Measurements from ENCODE around the gene SPARCL1. TPM values are rescaled to one million over a fixed set of nuclear protein-coding genes. Genes with fewer than 3 reads are reported as not detected.
A peak's percentile ranks its signal among the peaks of the same experiment; 100 is the strongest.
"Not testable (repeated sequence)": the region's sequence is repeated elsewhere in the genome, so short reads cannot be mapped to it uniquely, and the experiment has no call there.

The SPARCL1 gene
- total RNA-seq, 5 donors from 2014 or later (not counting 1 experiment from before 2014, with no cell fraction given) = 0.70 to 1.5 (median 0.99) TPM; not detected in 2

GRCh38 chr4:87430038-87430437 lies 99.1 kb downstream of the SPARCL1 start:
- no peak overlapping the region for H3K27ac ChIP-seq (ENCODE audit: low read length)
- 92% methylated on average over 2 of the region's 2 CpGs for WGBS (ENCODE audit: insufficient coverage)
- H3K4me1 ChIP-seq (ENCODE audit: control insufficient read depth in 1 of 2, extremely low read depth in 1 of 2, insufficient read depth in 2 of 2, low read length in 2 of 2) = peaks cover 0 to 2% of the 10 kb centered on the region in 2 experiments
- Mint-ChIP-seq H3K27ac (peak overlapping the region in 1 of 2 donors; percentile 31), H3K36me3 (peaks cover 4% of the 10 kb centered on the region), H3K4me1 (peaks cover 60 to 62% (median 61%) of the 10 kb centered on the region in 3 donors), H3K4me3 (no peak overlapping the region), H3K27me3 (no peaks in the 10 kb centered on the region), H3K9me3 (no peaks in the 10 kb centered on the region)
- DNase-seq (no peak), ATAC-seq (replicated peaks in 1 of 4) (no peak)
- ChIA-PET CTCF (no interaction called here), POLR2A (no interaction called here)
- H3K4me3 ChIP-seq (ENCODE audit: control insufficient read depth in 1 of 2, extremely low read depth in 1 of 2, low read length in 1 of 2) = no peak overlapping the region
- H3K9me3 ChIP-seq = no peaks in the 10 kb centered on the region
- H3K27me3 ChIP-seq (replicated peaks in 1 of 2; ENCODE audit: control insufficient read depth in 2 of 2, extremely low read depth in 1 of 2, insufficient read depth in 2 of 2, low read length in 1 of 2) = no peaks in the 10 kb centered on the region
- no peaks in the 10 kb centered on the region for H3K36me3 ChIP-seq (ENCODE audit: control insufficient read depth in 2 of 2, extremely low read depth in 1 of 2, insufficient read depth in 1 of 2, low read length in 1 of 2)

GRCh38 chr4:87428979-87429378 lies 100.2 kb downstream of the SPARCL1 start:
- H3K36me3 Mint-ChIP-seq = peaks cover 4% of the 10 kb centered on the region
- H3K4me1 Mint-ChIP-seq = peaks cover 69 to 70% (median 69%) of the 10 kb centered on the region in 3 donors
- H3K9me3 ChIP-seq = no peaks in the 10 kb centered on the region
- ATAC-seq (replicated peaks in 1 of 4) = no peak
- WGBS (ENCODE audit: insufficient coverage) = 100% methylated on average over 1 of the region's 6 CpGs
- H3K4me1 ChIP-seq (ENCODE audit: control insufficient read depth in 1 of 2, extremely low read depth in 1 of 2, insufficient read depth in 2 of 2, low read length in 2 of 2) = peaks cover 3 to 10% of the 10 kb centered on the region in 2 experiments
- no peaks in the 10 kb centered on the region for H3K27me3 ChIP-seq (replicated peaks in 1 of 2; ENCODE audit: control insufficient read depth in 2 of 2, extremely low read depth in 1 of 2, insufficient read depth in 2 of 2, low read length in 1 of 2)
- no peak for DNase-seq
- ChIA-PET POLR2A (no interaction called here), CTCF (no interaction called here)
- no peak overlapping the region for H3K27ac ChIP-seq (ENCODE audit: low read length)
- no peak overlapping the region for H3K4me3 ChIP-seq (ENCODE audit: control insufficient read depth in 1 of 2, extremely low read depth in 1 of 2, low read length in 1 of 2)
- H3K4me3 Mint-ChIP-seq = no peak overlapping the region
- no peaks in the 10 kb centered on the region for H3K9me3 Mint-ChIP-seq
- no peak overlapping the region for H3K27ac Mint-ChIP-seq
- no peaks in the 10 kb centered on the region for H3K27me3 Mint-ChIP-seq
- no peaks in the 10 kb centered on the region for H3K36me3 ChIP-seq (ENCODE audit: control insufficient read depth in 2 of 2, extremely low read depth in 1 of 2, insufficient read depth in 1 of 2, low read length in 1 of 2)

GRCh38 chr4:87427518-87427868 lies 101.7 kb downstream of the SPARCL1 start:
- Mint-ChIP-seq H3K27me3 (no peaks in the 10 kb centered on the region), H3K27ac (peak overlapping the region in 1 of 2 donors; percentile 8), H3K4me1 (peaks cover 66 to 74% (median 69%) of the 10 kb centered on the region in 3 donors), H3K36me3 (no peaks in the 10 kb centered on the region), H3K4me3 (no peak overlapping the region), H3K9me3 (no peaks in the 10 kb centered on the region)
- DNase-seq (no peak), ATAC-seq (replicated peaks in 1 of 4) (no peak)
- H3K27me3 ChIP-seq (replicated peaks in 1 of 2; ENCODE audit: control insufficient read depth in 2 of 2, extremely low read depth in 1 of 2, insufficient read depth in 2 of 2, low read length in 1 of 2) = no peaks in the 10 kb centered on the region
- H3K4me1 ChIP-seq (ENCODE audit: control insufficient read depth in 1 of 2, extremely low read depth in 1 of 2, insufficient read depth in 2 of 2, low read length in 2 of 2) = peaks cover 9 to 11% of the 10 kb centered on the region in 2 experiments
- no CpG with 5 or more reads among the region's 1 CpG for WGBS (ENCODE audit: insufficient coverage)
- no peaks in the 10 kb centered on the region for H3K9me3 ChIP-seq
- no peak overlapping the region for H3K4me3 ChIP-seq (ENCODE audit: control insufficient read depth in 1 of 2, extremely low read depth in 1 of 2, low read length in 1 of 2)
- no peak overlapping the region for H3K27ac ChIP-seq (ENCODE audit: low read length)
- CTCF ChIA-PET = no interaction called here
- no peaks in the 10 kb centered on the region for H3K36me3 ChIP-seq (ENCODE audit: control insufficient read depth in 2 of 2, extremely low read depth in 1 of 2, insufficient read depth in 1 of 2, low read length in 1 of 2)
- POLR2A ChIA-PET = no interaction called here

- Histone ChIP-seq H3K27me3 (replicated peaks in 1 of 2; ENCODE audit: control insufficient read depth in 2 of 2, extremely low read depth in 1 of 2, insufficient read depth in 2 of 2, low read length in 1 of 2) (no peaks in the 10 kb centered on the region), H3K9me3 (no peaks in the 10 kb centered on the region), H3K4me3 (ENCODE audit: control insufficient read depth in 1 of 2, extremely low read depth in 1 of 2, low read length in 1 of 2) (no peak overlapping the region), H3K4me1 (ENCODE audit: control insufficient read depth in 1 of 2, extremely low read depth in 1 of 2, insufficient read depth in 2 of 2, low read length in 2 of 2) (peaks cover 9 to 13% of the 10 kb centered on the region in 2 experiments), H3K36me3 (ENCODE audit: control insufficient read depth in 2 of 2, extremely low read depth in 1 of 2, insufficient read depth in 1 of 2, low read length in 1 of 2) (no peaks in the 10 kb centered on the region), H3K27ac (ENCODE audit: low read length) (no peak overlapping the region)
- POLR2A ChIA-PET = no interaction called here
- ATAC-seq (replicated peaks in 1 of 4) = no peak
- Mint-ChIP-seq H3K36me3 (no peaks in the 10 kb centered on the region), H3K9me3 (no peaks in the 10 kb centered on the region), H3K27me3 (no peaks in the 10 kb centered on the region), H3K27ac (no peak overlapping the region), H3K4me1 (peaks cover 62 to 75% (median 70%) of the 10 kb centered on the region in 3 donors), H3K4me3 (no peak overlapping the region)
- CTCF ChIA-PET = interaction anchor here in 1 of 2 donors (0.7 kb wide), 1 partner anchor 10 kb away, joined by 4 read pairs; no protein-coding TSS in a partner anchor
- DNase-seq = no peak
- WGBS (ENCODE audit: insufficient coverage) = no CpG with 5 or more reads among the region's 3 CpGs
These were observed 102.2 kb downstream of the SPARCL1 start for GRCh38 chr4:87426865-87427517.

- Mint-ChIP-seq H3K27me3 (no peaks in the 10 kb centered on the region), H3K36me3 (no peaks in the 10 kb centered on the region), H3K27ac (no peak overlapping the region), H3K4me3 (no peak overlapping the region), H3K4me1 (peaks cover 62 to 73% (median 68%) of the 10 kb centered on the region in 3 donors), H3K9me3 (no peaks in the 10 kb centered on the region)
- no peaks in the 10 kb centered on the region for H3K9me3 ChIP-seq
- no peaks in the 10 kb centered on the region for H3K27me3 ChIP-seq (replicated peaks in 1 of 2; ENCODE audit: control insufficient read depth in 2 of 2, extremely low read depth in 1 of 2, insufficient read depth in 2 of 2, low read length in 1 of 2)
- H3K4me1 ChIP-seq (ENCODE audit: control insufficient read depth in 1 of 2, extremely low read depth in 1 of 2, insufficient read depth in 2 of 2, low read length in 2 of 2) = peaks cover 9 to 21% of the 10 kb centered on the region in 2 experiments
- H3K27ac ChIP-seq (ENCODE audit: low read length) = no peak overlapping the region
- ChIA-PET POLR2A (no interaction called here), CTCF (interaction anchor here (0.7 to 1.2 kb wide), 2 partner anchors 10 to 40 kb away, joined by 3 to 8 read pairs; no protein-coding TSS in a partner anchor)
- no peak overlapping the region for H3K4me3 ChIP-seq (ENCODE audit: control insufficient read depth in 1 of 2, extremely low read depth in 1 of 2, low read length in 1 of 2)
- H3K36me3 ChIP-seq (ENCODE audit: control insufficient read depth in 2 of 2, extremely low read depth in 1 of 2, insufficient read depth in 1 of 2, low read length in 1 of 2) = no peaks in the 10 kb centered on the region
- ATAC-seq (replicated peaks in 1 of 4) (no peak), DNase-seq (no peak)
- WGBS (ENCODE audit: insufficient coverage) = no CpG with 5 or more reads among the region's 2 CpGs
These were observed 103.5 kb downstream of the SPARCL1 start for GRCh38 chr4:87425711-87426110.

- H3K27ac ChIP-seq (ENCODE audit: low read length); H3K27me3 ChIP-seq (replicated peaks in 1 of 2; ENCODE audit: control insufficient read depth in 2 of 2, extremely low read depth in 1 of 2, insufficient read depth in 2 of 2, low read length in 1 of 2); ATAC-seq (replicated peaks in 1 of 4); DNase-seq; H3K27me3 Mint-ChIP-seq; H3K9me3 ChIP-seq; H3K9me3 Mint-ChIP-seq; H3K36me3 ChIP-seq (ENCODE audit: control insufficient read depth in 2 of 2, extremely low read depth in 1 of 2, insufficient read depth in 1 of 2, low read length in 1 of 2); H3K36me3 Mint-ChIP-seq; H3K4me3 ChIP-seq (ENCODE audit: control insufficient read depth in 1 of 2, extremely low read depth in 1 of 2, low read length in 1 of 2): not testable (repeated sequence)
- ChIA-PET POLR2A (interaction anchor here in 1 of 2 donors (0.6 to 0.7 kb wide), 4 partner anchors 36 to 299 kb away, joined by 3 to 5 read pairs (median 4); no protein-coding TSS in a partner anchor), CTCF (interaction anchor here in 1 of 2 donors (0.9 kb wide), 1 partner anchor 48 kb away, joined by 3 read pairs; no protein-coding TSS in a partner anchor)
- peaks cover 9 to 21% of the 10 kb centered on the region in 2 experiments for H3K4me1 ChIP-seq (ENCODE audit: control insufficient read depth in 1 of 2, extremely low read depth in 1 of 2, insufficient read depth in 2 of 2, low read length in 2 of 2)
- H3K4me3 Mint-ChIP-seq = peak overlapping the region; percentile 79 to 99 (median 95)
- H3K27ac Mint-ChIP-seq = peak overlapping the region in 1 of 2 donors; percentile 31
- 97% methylated on average over 10 of the region's 22 CpGs for WGBS (ENCODE audit: insufficient coverage)
- peaks cover 51 to 57% (median 57%) of the 10 kb centered on the region in 3 donors for H3K4me1 Mint-ChIP-seq
These were observed 105.1 kb downstream of the SPARCL1 start for GRCh38 chr4:87424099-87424543.
